DOHH2 (cell line): ENCODE measurements around the gene OPN5.
A peak's percentile ranks its signal among the peaks of the same experiment; 100 is the strongest.

Source experiments
- H3F3A ChIP-seq: fragments of 200-600 bp; sonication (generic), shearing (Covaris generic); 2 replicates; pipeline ENCODE4 v1.6.0; 2016; ENCODE audit warnings: antibody characterized with exemption, mild to moderate bottlenecking; ENCODE audit not compliant: control insufficient read depth, insufficient read depth
- H3K27ac ChIP-seq: fragments of 200-600 bp; sonication (generic); 2 replicates; pipeline ENCODE4 v1.5.1; 2014; ENCODE audit warnings: low read depth, mild to moderate bottlenecking, low read length, moderate library complexity
- H3K27me3 ChIP-seq: fragments of 200-600 bp; sonication (generic); 2 replicates; pipeline ENCODE4 v1.6.1; 2014; ENCODE audit warnings: mild to moderate bottlenecking, low read length, mixed read lengths; ENCODE audit not compliant: control insufficient read depth
- H3K36me3 ChIP-seq: fragments of 200-600 bp; sonication (generic); 2 replicates; pipeline ENCODE4 v1.6.1; 2014; ENCODE audit warnings: mild to moderate bottlenecking, low read length, moderate library complexity, mixed read lengths; ENCODE audit not compliant: control insufficient read depth
- H3K4me1 ChIP-seq: fragments of 200-600 bp; sonication (generic); 2 replicates; pipeline ENCODE4 v1.6.1; 2014; ENCODE audit warnings: mild to moderate bottlenecking, low read length, mixed read lengths; ENCODE audit not compliant: control insufficient read depth
- H3K4me2 ChIP-seq: fragments of 200-600 bp; sonication (generic); 2 replicates; pipeline ENCODE4 v1.6.0; 2014; ENCODE audit warnings: mild to moderate bottlenecking, low read length, moderate library complexity
- H3K4me3 ChIP-seq: fragments of 200-600 bp; sonication (generic); 2 replicates; pipeline ENCODE4 v1.5.1; 2014; ENCODE audit warnings: mild to moderate bottlenecking, low read length, mixed read lengths
- H3K79me2 ChIP-seq: fragments of 200-600 bp; sonication (generic); 2 replicates; pipeline ENCODE4 v1.6.1; 2014; ENCODE audit warnings: mild to moderate bottlenecking, low read length, mixed read lengths; ENCODE audit not compliant: control insufficient read depth
- H3K9me2 ChIP-seq: fragments of 200-600 bp; sonication (generic); replicated peaks from 2 replicates; pipeline ENCODE4 v1.6.1; 2014; ENCODE audit warnings: mild to moderate bottlenecking, low read length, mixed read lengths; ENCODE audit not compliant: control insufficient read depth
- H3K9me3 ChIP-seq: fragments of 200-600 bp; sonication (generic); 2 replicates; pipeline ENCODE4 v1.6.1; 2014; ENCODE audit warnings: antibody characterized with exemption, low read length, mixed read lengths; ENCODE audit not compliant: control insufficient read depth, insufficient read depth
- H4K20me1 ChIP-seq: fragments of 200-600 bp; sonication (generic); 2 replicates; pipeline ENCODE4 v1.6.0; 2014; ENCODE audit warnings: low read depth, mild to moderate bottlenecking, antibody characterized with exemption, low read length, moderate library complexity; ENCODE audit not compliant: control insufficient read depth, insufficient read depth
- EZH2phosphoT487 ChIP-seq: fragments of 200-600 bp; sonication (generic); IDR thresholded peaks from 2 replicates; pipeline ENCODE4 v1.6.1; 2017; ENCODE audit warnings: borderline replicate concordance, mild to moderate bottlenecking, antibody characterized with exemption, low read length, moderate library complexity, mixed read lengths
- TF ChIP-seq, protein P1 (sequence below): fragments of 200-600 bp; sonication (generic); IDR thresholded peaks from one replicate; pipeline ENCODE4 v1.5.1; 2014; ENCODE audit warnings: antibody characterized with exemption, mild to moderate bottlenecking, low read depth, low read length; ENCODE audit not compliant: poor library complexity, severe bottlenecking

The OPN5 gene

DNA sequence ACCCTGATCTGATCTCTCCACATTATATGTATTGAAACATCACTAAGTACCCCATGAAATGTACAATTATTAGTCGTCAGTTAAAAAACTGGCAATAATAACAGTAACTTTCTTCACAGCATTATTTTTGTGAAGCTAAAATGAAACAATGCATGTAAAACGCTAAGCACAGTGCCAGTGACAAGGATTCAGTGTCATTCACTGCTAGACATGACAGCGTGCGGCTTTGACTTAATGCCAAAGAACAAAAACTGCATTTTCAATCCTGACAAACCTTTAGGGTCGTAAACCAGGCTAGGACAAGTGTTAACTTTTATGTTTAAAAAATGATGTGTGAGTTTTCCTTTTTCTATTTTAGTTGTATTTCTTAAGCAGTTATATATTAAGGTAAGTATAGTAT lies 8.8 kb upstream of the OPN5 start:
- Histone ChIP-seq H3K4me3 (no peak overlapping the region), H3K9me3 (no peaks in the 10 kb centered on the region), H3K79me2 (no peaks in the 10 kb centered on the region), H3K27ac (no peak overlapping the region), H3K9me2 (no peaks in the 10 kb centered on the region), H4K20me1 (no peaks in the 10 kb centered on the region), H3F3A (no peaks in the 10 kb centered on the region), H3K27me3 (no peaks in the 10 kb centered on the region), H3K4me1 (no peaks in the 10 kb centered on the region), H3K4me2 (no peak overlapping the region), H3K36me3 (no peaks in the 10 kb centered on the region)
- TF ChIP-seq, protein P1, sequence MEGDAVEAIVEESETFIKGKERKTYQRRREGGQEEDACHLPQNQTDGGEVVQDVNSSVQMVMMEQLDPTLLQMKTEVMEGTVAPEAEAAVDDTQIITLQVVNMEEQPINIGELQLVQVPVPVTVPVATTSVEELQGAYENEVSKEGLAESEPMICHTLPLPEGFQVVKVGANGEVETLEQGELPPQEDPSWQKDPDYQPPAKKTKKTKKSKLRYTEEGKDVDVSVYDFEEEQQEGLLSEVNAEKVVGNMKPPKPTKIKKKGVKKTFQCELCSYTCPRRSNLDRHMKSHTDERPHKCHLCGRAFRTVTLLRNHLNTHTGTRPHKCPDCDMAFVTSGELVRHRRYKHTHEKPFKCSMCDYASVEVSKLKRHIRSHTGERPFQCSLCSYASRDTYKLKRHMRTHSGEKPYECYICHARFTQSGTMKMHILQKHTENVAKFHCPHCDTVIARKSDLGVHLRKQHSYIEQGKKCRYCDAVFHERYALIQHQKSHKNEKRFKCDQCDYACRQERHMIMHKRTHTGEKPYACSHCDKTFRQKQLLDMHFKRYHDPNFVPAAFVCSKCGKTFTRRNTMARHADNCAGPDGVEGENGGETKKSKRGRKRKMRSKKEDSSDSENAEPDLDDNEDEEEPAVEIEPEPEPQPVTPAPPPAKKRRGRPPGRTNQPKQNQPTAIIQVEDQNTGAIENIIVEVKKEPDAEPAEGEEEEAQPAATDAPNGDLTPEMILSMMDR, result no peak
- TF ChIP-seq EZH2phosphoT487, result no peak

DNA sequence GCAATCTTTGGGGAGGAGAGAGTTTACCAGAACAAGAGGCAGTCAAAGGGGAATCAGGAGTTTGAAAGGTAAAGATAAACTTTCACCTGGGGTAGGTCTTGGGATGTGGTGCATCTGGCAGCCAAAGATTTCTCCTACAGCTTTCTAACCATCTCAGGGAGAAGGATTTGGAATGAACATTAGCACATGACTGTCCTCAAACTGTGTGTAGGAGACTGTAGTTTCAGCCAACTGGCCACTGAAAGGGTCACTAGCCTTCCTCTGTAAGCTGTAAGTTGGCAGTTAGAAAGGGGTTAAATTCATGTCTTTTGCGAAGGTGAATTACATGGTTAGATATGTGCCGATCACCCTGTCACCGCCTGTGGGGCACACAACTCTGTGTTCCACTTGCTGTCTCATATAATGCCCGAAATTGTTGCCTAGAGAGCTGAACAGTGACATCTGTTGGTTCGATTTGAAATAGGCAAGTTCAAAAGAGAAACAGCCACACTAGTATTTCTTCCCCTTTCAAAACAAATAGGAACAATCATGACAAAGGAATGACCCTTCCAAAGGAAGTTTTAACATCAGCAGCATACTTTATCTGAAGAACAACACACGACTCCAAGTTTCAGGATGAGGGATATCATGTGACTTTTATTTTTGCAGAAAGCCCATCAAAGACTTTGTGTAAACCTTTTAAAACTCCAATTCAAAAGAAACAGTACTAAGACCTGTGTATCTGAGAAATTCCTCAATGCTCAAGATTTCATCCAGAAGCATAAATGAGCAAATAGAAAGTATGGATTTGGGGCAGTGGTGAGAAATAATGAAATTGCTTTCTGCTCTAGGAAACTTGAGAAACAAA lies 1.1 kb upstream of the OPN5 start:
- Histone ChIP-seq H3K27ac (no peak overlapping the region), H3K79me2 (no peaks in the 10 kb centered on the region), H3K9me3 (no peaks in the 10 kb centered on the region), H3K9me2 (no peaks in the 10 kb centered on the region), H3F3A (no peaks in the 10 kb centered on the region), H3K4me2 (no peak overlapping the region), H4K20me1 (no peaks in the 10 kb centered on the region), H3K36me3 (no peaks in the 10 kb centered on the region), H3K4me3 (no peak overlapping the region), H3K27me3 (peaks cover 12% of the 10 kb centered on the region), H3K4me1 (no peaks in the 10 kb centered on the region)
- TF ChIP-seq, protein P1, result peak; percentile 72
- TF ChIP-seq EZH2phosphoT487, result no peak

DNA sequence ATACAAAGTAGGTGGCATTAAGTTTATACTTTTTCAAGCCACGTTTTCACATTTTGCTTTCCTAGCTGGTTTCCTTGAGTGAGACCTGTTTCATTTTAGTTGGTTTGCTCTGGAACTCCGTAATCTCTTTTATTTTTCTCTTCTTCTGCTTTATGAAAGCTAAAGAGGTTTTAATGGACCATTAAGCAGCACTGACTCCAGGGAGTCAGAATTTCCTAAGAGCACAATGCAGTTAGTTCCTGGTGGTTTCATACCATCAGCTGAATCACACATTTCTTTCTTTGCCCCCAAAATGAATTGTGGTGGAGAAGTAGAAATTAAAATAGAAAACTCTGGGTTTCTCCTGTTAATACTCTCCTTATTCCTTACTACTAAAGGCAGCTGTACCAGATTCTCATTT lies 3.4 kb downstream of the OPN5 start:
- Histone ChIP-seq H3K27ac (no peak overlapping the region), H3K79me2 (no peaks in the 10 kb centered on the region), H3K9me2 (no peaks in the 10 kb centered on the region), H3K27me3 (peaks cover 16% of the 10 kb centered on the region), H4K20me1 (no peaks in the 10 kb centered on the region), H3K36me3 (no peaks in the 10 kb centered on the region), H3F3A (no peaks in the 10 kb centered on the region), H3K4me1 (no peaks in the 10 kb centered on the region), H3K4me2 (no peak overlapping the region), H3K4me3 (no peak overlapping the region), H3K9me3 (no peaks in the 10 kb centered on the region)
- no peak for TF ChIP-seq EZH2phosphoT487
- TF ChIP-seq, protein P1, result no peak
